ENCODE data around the gene GPATCH4. TPM values are rescaled to one million over a fixed set of nuclear protein-coding genes. Genes with fewer than 3 reads are reported as not detected.

Gene GPATCH4
- total RNA-seq (10 to 100 TPM; 33.3 to 49.6 (median 39.1) TPM), polyA plus RNA-seq (10 to 100 TPM; 46.5 to 59.1 TPM), total RNA-seq (50.6 reads per million, percentile 71 among the genes with 10 or more reads in this experiment)

GRCh38 chr1:156601122-156601830 lies at the start of gene GPATCH4:
TSS of gene GPATCH4 (minus strand) at chr1:156601479.
- Mint-ChIP-seq H3K9me3 (no peaks in the 10 kb centered on the region), H3K36me3 (peaks cover 0 to 12% (median 8%) of the 10 kb centered on the region in 5 donors), H3K27ac (peak within 1 kb of the TSS; percentile 92 to 99 (median 94)), H3K27me3 (no peaks in the 10 kb centered on the region), H3K4me3 (peak within 1 kb of the TSS; percentile 90 to 100 (median 93)), H3K4me1 (peaks cover 24 to 41% (median 36%) of the 10 kb centered on the region in 7 donors)
- H3K27me3 ChIP-seq (ENCODE audit: control insufficient read depth in 2 of 2, insufficient read depth in 2 of 2, low read length in 2 of 2): no peaks in the 10 kb centered on the region
- DNase-seq (peak; percentile 49 to 79 (median 74)), ATAC-seq (peak; percentile 88)
- POLR2A ChIA-PET: interaction anchor here (0.8 to 7.5 kb wide), 11 partner anchors 9 to 144 kb away, joined by 3 to 58 read pairs (median 4); partner anchors contain the start of genes MEF2D, MRPL24 and NAXE
- H3K4me3 ChIP-seq (ENCODE audit: low read length): peak within 1 kb of the TSS; percentile 68
- H3K27ac ChIP-seq (ENCODE audit: low read depth, low read length): peak within 1 kb of the TSS; percentile 86
- CTCF ChIA-PET: interaction anchor here (0.6 to 1.2 kb wide), 5 partner anchors 16 to 218 kb away, joined by 3 to 6 read pairs (median 4); no protein-coding TSS in a partner anchor
- peaks cover 9 to 19% of the 10 kb centered on the region in 2 donors for H3K4me1 ChIP-seq (ENCODE audit: control insufficient read depth in 2 of 2, insufficient read depth in 2 of 2, low read length in 2 of 2)
- intact Hi-C loops (cut with micrococcal nuclease): loop anchor here (1.0 to 2.0 kb wide), 9 partner anchors 8 to 263 kb away; partner anchors contain the start of genes NAXE (in 2 of the 2), CCT3 (in 1 of the 2), MEF2D (in 1 of the 2) and TSACC (in 1 of the 2)
- H3K36me3 ChIP-seq (ENCODE audit: control insufficient read depth in 2 of 3, insufficient read depth in 3 of 3, low read length in 3 of 3): peaks cover 0 to 29% (median 3%) of the 10 kb centered on the region in 3 experiments
- H3K9me3 ChIP-seq (ENCODE audit: control insufficient read depth in 2 of 3, low read length in 3 of 3): no peaks in the 10 kb centered on the region

DNA sequence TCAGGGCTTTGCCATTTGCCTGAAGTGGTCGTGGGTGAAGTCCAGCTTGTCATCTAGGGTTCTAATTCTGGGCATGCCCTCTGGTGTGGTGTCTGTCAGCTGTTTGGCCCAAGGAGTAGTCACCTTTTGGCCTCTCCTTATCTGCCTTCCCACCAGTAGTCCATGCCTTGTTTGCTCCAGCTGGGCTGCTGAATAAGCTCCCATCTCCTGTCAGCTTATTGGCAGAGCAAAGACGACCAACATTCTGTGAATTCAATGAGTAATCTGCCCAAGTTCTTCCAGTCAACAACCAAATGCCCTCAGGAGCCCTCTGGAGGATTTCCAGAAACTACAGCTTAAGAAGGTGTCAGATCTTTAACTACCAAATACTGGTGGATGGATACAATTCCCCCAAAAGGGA lies 47.7 kb upstream of the GPATCH4 start:
- peaks cover 0 to 7% of the 10 kb centered on the region in 2 donors for H3K27me3 ChIP-seq (ENCODE audit: control insufficient read depth in 2 of 2, insufficient read depth in 2 of 2, low read length in 2 of 2)
- ChIA-PET POLR2A (no interaction called here), CTCF (interaction anchor here (0.7 to 2.0 kb wide), 5 partner anchors 10 to 26 kb away, joined by 3 to 7 read pairs (median 3); no protein-coding TSS in a partner anchor)
- ATAC-seq: no peak
- H3K9me3 Mint-ChIP-seq: peaks cover 0 to 4% (median 0%) of the 10 kb centered on the region in 11 donors
- no peaks in the 10 kb centered on the region for H3K36me3 ChIP-seq (ENCODE audit: control insufficient read depth in 2 of 3, insufficient read depth in 3 of 3, low read length in 3 of 3)
- H3K4me1 Mint-ChIP-seq: peaks cover 0 to 18% (median under 1%) of the 10 kb centered on the region in 7 donors
- no peak overlapping the region for H3K4me3 Mint-ChIP-seq
- no peak overlapping the region for H3K27ac ChIP-seq (ENCODE audit: low read depth, low read length)
- H3K4me1 ChIP-seq (ENCODE audit: control insufficient read depth in 2 of 2, insufficient read depth in 2 of 2, low read length in 2 of 2): peaks cover 0 to 2% of the 10 kb centered on the region in 2 donors
- no peak for DNase-seq
- intact Hi-C loops (cut with micrococcal nuclease): no loop called here
- H3K27me3 Mint-ChIP-seq: peaks cover 75 to 87% (median 79%) of the 10 kb centered on the region in 5 donors
- no peak overlapping the region for H3K27ac Mint-ChIP-seq
- no peaks in the 10 kb centered on the region for H3K9me3 ChIP-seq (ENCODE audit: control insufficient read depth in 2 of 3, low read length in 3 of 3)
- peaks cover 0 to 11% (median 0%) of the 10 kb centered on the region in 5 donors for H3K36me3 Mint-ChIP-seq
- no peak overlapping the region for H3K4me3 ChIP-seq (ENCODE audit: low read length)

DNA sequence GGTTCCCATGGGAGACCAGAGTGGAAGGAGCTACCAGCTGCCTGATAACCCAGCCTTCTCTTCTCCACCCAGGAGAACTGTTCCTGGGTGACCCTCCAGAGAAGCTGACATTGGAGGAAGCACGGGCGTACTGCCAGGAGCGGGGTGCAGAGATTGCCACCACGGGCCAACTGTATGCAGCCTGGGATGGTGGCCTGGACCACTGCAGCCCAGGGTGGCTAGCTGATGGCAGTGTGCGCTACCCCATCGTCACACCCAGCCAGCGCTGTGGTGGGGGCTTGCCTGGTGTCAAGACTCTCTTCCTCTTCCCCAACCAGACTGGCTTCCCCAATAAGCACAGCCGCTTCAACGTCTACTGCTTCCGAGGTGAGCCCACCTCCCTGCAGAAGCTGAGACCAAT lies 47.2 kb upstream of the GPATCH4 start:
- peaks cover 0 to 4% (median 0%) of the 10 kb centered on the region in 11 donors for H3K9me3 Mint-ChIP-seq
- H3K27me3 Mint-ChIP-seq: peaks cover 75 to 87% (median 79%) of the 10 kb centered on the region in 5 donors
- Histone ChIP-seq H3K9me3 (ENCODE audit: control insufficient read depth in 2 of 3, low read length in 3 of 3) (no peaks in the 10 kb centered on the region), H3K27ac (ENCODE audit: low read depth, low read length) (no peak overlapping the region), H3K27me3 (ENCODE audit: control insufficient read depth in 2 of 2, insufficient read depth in 2 of 2, low read length in 2 of 2) (peaks cover 0 to 2% of the 10 kb centered on the region in 2 donors), H3K4me1 (ENCODE audit: control insufficient read depth in 2 of 2, insufficient read depth in 2 of 2, low read length in 2 of 2) (peaks cover 0 to 7% of the 10 kb centered on the region in 2 donors), H3K4me3 (ENCODE audit: low read length) (no peak overlapping the region), H3K36me3 (ENCODE audit: control insufficient read depth in 2 of 3, insufficient read depth in 3 of 3, low read length in 3 of 3) (no peaks in the 10 kb centered on the region)
- POLR2A ChIA-PET: no interaction called here
- intact Hi-C loops (cut with micrococcal nuclease): no loop called here
- H3K36me3 Mint-ChIP-seq: peaks cover 0 to 11% (median 0%) of the 10 kb centered on the region in 5 donors
- H3K4me1 Mint-ChIP-seq: peaks cover 4 to 22% (median 5%) of the 10 kb centered on the region in 7 donors
- H3K4me3 Mint-ChIP-seq: no peak overlapping the region
- ATAC-seq (no peak), DNase-seq (no peak)
- no peak overlapping the region for H3K27ac Mint-ChIP-seq
- CTCF ChIA-PET: interaction anchor here (0.7 to 2.0 kb wide), 5 partner anchors 11 to 26 kb away, joined by 3 to 7 read pairs (median 3); no protein-coding TSS in a partner anchor

DNA sequence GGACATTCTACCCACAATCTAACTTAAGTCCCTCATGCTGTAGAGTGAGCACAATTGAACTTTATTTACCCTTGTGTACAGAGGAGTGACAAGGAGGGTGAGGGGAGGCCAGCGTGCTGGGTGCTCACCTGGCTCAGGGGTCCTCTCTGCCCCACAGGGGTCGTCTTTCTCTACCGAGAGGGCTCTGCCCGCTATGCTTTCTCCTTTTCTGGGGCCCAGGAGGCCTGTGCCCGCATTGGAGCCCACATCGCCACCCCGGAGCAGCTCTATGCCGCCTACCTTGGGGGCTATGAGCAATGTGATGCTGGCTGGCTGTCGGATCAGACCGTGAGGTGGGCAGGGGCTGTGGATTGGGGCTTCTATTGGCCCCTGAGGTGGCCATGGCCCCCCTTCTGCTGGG lies 46.1 kb upstream of the GPATCH4 start:
- ATAC-seq (no peak), DNase-seq (no peak)
- H3K36me3 ChIP-seq (ENCODE audit: control insufficient read depth in 2 of 3, insufficient read depth in 3 of 3, low read length in 3 of 3): no peaks in the 10 kb centered on the region
- no peak overlapping the region for H3K27ac ChIP-seq (ENCODE audit: low read depth, low read length)
- intact Hi-C loops (cut with micrococcal nuclease): no loop called here
- peaks cover 5 to 6% of the 10 kb centered on the region in 2 donors for H3K27me3 ChIP-seq (ENCODE audit: control insufficient read depth in 2 of 2, insufficient read depth in 2 of 2, low read length in 2 of 2)
- H3K9me3 Mint-ChIP-seq: peaks cover 0 to 4% (median 0%) of the 10 kb centered on the region in 11 donors
- H3K4me1 ChIP-seq (ENCODE audit: control insufficient read depth in 2 of 2, insufficient read depth in 2 of 2, low read length in 2 of 2): peaks cover 0 to 13% of the 10 kb centered on the region in 2 donors
- H3K36me3 Mint-ChIP-seq: peaks cover 0 to 4% (median 0%) of the 10 kb centered on the region in 5 donors
- no peaks in the 10 kb centered on the region for H3K9me3 ChIP-seq (ENCODE audit: control insufficient read depth in 2 of 3, low read length in 3 of 3)
- no peak overlapping the region for H3K4me3 Mint-ChIP-seq
- peaks cover 80 to 87% (median 80%) of the 10 kb centered on the region in 5 donors for H3K27me3 Mint-ChIP-seq
- CTCF ChIA-PET: interaction anchor here (0.6 to 1.3 kb wide), 2 partner anchors 42 to 167 kb away, joined by 3 to 6 read pairs; no protein-coding TSS in a partner anchor
- H3K4me1 Mint-ChIP-seq: peaks cover 12 to 34% (median 15%) of the 10 kb centered on the region in 7 donors
- H3K27ac Mint-ChIP-seq: no peak overlapping the region
- H3K4me3 ChIP-seq (ENCODE audit: low read length): no peak overlapping the region
- POLR2A ChIA-PET: no interaction called here

DNA sequence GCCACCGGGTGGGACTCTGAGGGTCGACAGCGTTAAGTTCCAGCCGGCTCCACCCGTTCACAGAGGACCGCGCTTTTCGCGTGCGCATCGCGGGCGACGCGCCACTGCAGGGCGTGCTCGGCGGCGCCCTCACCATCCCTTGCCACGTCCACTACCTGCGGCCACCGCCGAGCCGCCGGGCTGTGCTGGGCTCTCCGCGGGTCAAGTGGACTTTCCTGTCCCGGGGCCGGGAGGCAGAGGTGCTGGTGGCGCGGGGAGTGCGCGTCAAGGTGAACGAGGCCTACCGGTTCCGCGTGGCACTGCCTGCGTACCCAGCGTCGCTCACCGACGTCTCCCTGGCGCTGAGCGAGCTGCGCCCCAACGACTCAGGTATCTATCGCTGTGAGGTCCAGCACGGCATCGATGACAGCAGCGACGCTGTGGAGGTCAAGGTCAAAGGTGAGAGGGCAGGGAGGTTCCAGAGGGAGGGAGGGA lies 45.5 kb upstream of the GPATCH4 start:
- ATAC-seq (no peak), DNase-seq (no peak)
- ChIA-PET POLR2A (no interaction called here), CTCF (interaction anchor here (0.6 to 1.3 kb wide), 2 partner anchors 43 to 167 kb away, joined by 3 to 6 read pairs; no protein-coding TSS in a partner anchor)
- Mint-ChIP-seq H3K4me3 (no peak overlapping the region), H3K27ac (no peak overlapping the region), H3K4me1 (peaks cover 13 to 30% (median 17%) of the 10 kb centered on the region in 7 donors), H3K36me3 (no peaks in the 10 kb centered on the region), H3K9me3 (peaks cover 0 to 3% (median 0%) of the 10 kb centered on the region in 11 donors), H3K27me3 (peaks cover 76 to 84% (median 78%) of the 10 kb centered on the region in 5 donors)
- H3K27me3 ChIP-seq (ENCODE audit: control insufficient read depth in 2 of 2, insufficient read depth in 2 of 2, low read length in 2 of 2): peaks cover 5 to 6% of the 10 kb centered on the region in 2 donors
- H3K4me3 ChIP-seq (ENCODE audit: low read length): no peak overlapping the region
- H3K9me3 ChIP-seq (ENCODE audit: control insufficient read depth in 2 of 3, low read length in 3 of 3): no peaks in the 10 kb centered on the region
- intact Hi-C loops (cut with micrococcal nuclease): no loop called here
- peaks cover 0 to 18% of the 10 kb centered on the region in 2 donors for H3K4me1 ChIP-seq (ENCODE audit: control insufficient read depth in 2 of 2, insufficient read depth in 2 of 2, low read length in 2 of 2)
- H3K36me3 ChIP-seq (ENCODE audit: control insufficient read depth in 2 of 3, insufficient read depth in 3 of 3, low read length in 3 of 3): no peaks in the 10 kb centered on the region
- no peak overlapping the region for H3K27ac ChIP-seq (ENCODE audit: low read depth, low read length)

GRCh38 chr1:156645666-156646065 lies 44.4 kb upstream of the GPATCH4 start:
- Mint-ChIP-seq H3K9me3 (peaks cover 0 to 3% (median 0%) of the 10 kb centered on the region in 11 donors), H3K4me1 (peaks cover 24 to 39% (median 28%) of the 10 kb centered on the region in 7 donors), H3K36me3 (no peaks in the 10 kb centered on the region), H3K4me3 (no peak overlapping the region), H3K27me3 (peaks cover 76 to 85% (median 80%) of the 10 kb centered on the region in 5 donors), H3K27ac (no peak overlapping the region)
- H3K4me3 ChIP-seq (ENCODE audit: low read length): no peak overlapping the region
- H3K4me1 ChIP-seq (ENCODE audit: control insufficient read depth in 2 of 2, insufficient read depth in 2 of 2, low read length in 2 of 2): peaks cover 0 to 26% of the 10 kb centered on the region in 2 donors
- intact Hi-C loops (cut with micrococcal nuclease): no loop called here
- no peaks in the 10 kb centered on the region for H3K36me3 ChIP-seq (ENCODE audit: control insufficient read depth in 2 of 3, insufficient read depth in 3 of 3, low read length in 3 of 3)
- no peaks in the 10 kb centered on the region for H3K9me3 ChIP-seq (ENCODE audit: control insufficient read depth in 2 of 3, low read length in 3 of 3)
- ATAC-seq (no peak), DNase-seq (no peak)
- ChIA-PET POLR2A (interaction anchor here (0.6 kb wide), 1 partner anchor 1323 kb away, joined by 3 read pairs; no protein-coding TSS in a partner anchor), CTCF (interaction anchor here (0.7 to 1.9 kb wide), 3 partner anchors 9 to 14 kb away, joined by 3 to 7 read pairs (median 4); no protein-coding TSS in a partner anchor)
- peaks cover 15% of the 10 kb centered on the region in 2 donors for H3K27me3 ChIP-seq (ENCODE audit: control insufficient read depth in 2 of 2, insufficient read depth in 2 of 2, low read length in 2 of 2)
- H3K27ac ChIP-seq (ENCODE audit: low read depth, low read length): no peak overlapping the region
